ENCODE results near the gene FLT3LG.
A peak's percentile ranks its signal among the peaks of the same experiment; 100 is the strongest.
"Not testable (repeated sequence)": the region's sequence is repeated elsewhere in the genome, so short reads cannot be mapped to it uniquely, and the experiment has no call there.

Gene FLT3LG

DNA sequence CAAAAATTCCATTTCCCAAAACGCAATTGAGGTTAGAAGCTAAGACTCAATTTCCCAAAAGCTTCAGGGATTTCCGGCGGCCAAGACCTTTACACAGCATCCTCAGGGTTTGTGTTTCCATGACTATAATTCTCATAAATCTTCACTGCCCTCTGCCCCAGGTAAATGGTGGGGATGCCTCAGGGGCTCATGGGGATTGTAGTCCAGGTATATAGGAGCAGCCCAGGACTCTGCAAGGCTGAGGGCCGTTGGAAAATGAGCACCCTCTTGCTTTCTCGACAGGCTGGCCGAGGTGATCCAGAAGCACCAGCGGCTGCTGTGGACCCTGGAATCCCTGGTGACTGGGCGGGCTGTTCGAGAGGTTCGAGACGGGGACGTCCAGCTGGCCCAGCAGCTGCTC lies 14.6 kb upstream of the FLT3LG start:
- Histone ChIP-seq H3K36me3 (peaks cover 52% of the 10 kb centered on the region), H3K4me3 (no peak overlapping the region), H3K27ac (peak overlapping the region; percentile 77), H3K9me3 (no peaks in the 10 kb centered on the region), H4K20me1 (no peaks in the 10 kb centered on the region), H3K27me3 (no peaks in the 10 kb centered on the region), H3K4me1 (peaks cover 37% of the 10 kb centered on the region), H3K9ac (no peak overlapping the region), H3K4me2 (peak overlapping the region; percentile 84)
- no peak for TF ChIP-seq Cebpa-rat (IDR thresholded peaks at IDR 0.05)

DNA sequence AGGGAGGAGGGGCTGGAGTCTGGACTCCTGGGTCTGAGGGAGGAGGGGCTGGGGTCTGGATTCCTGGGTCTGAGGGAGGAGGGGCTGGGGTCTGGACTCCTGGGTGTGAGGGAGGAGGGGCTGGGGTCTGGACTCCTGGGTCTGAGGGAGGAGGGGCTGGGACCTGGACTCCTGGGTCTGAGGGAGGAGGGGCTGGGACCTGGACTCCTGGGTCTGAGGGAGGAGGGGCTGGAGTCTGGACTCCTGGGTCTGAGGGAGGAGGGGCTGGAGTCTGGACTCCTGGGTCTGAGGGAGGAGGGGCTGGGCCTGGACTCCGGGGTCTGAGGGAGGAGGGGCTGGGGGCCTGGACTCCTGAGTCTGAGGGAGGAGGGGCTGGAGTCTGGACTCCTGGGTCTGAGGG lies 12.9 kb upstream of the FLT3LG start:
- H3K9me3 ChIP-seq, H3K27ac ChIP-seq, H3K4me2 ChIP-seq, H4K20me1 ChIP-seq, H3K27me3 ChIP-seq, H3K9ac ChIP-seq, H3K4me3 ChIP-seq: not testable (repeated sequence)
- peaks cover 69% of the 10 kb centered on the region for H3K36me3 ChIP-seq
- H3K4me1 ChIP-seq: peaks cover 31% of the 10 kb centered on the region

DNA sequence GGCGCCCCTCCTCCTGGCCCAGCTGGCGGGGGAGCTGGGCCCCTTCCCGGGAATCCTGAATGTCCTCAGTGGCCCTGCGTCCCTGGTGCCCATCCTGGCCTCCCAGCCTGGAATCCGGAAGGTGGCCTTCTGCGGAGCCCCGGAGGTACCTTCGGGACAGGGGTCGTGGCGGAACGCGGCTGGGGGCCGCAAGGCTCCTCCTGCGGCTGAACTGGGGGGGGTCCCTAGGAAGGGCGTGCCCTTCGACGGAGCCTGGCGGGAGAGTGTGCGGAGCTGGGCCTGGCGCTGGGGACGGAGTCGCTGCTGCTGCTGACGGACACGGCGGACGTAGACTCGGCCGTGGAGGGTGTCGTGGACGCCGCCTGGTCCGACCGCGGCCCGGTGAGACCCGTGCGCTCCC lies 12.4 kb upstream of the FLT3LG start:
- no peaks in the 10 kb centered on the region for H4K20me1 ChIP-seq
- H3K4me2 ChIP-seq: no peak overlapping the region
- H3K36me3 ChIP-seq: peaks cover 67% of the 10 kb centered on the region
- TF ChIP-seq Cebpa-rat (IDR thresholded peaks at IDR 0.05): no peak
- no peak overlapping the region for H3K27ac ChIP-seq
- H3K4me3 ChIP-seq: no peak overlapping the region
- H3K9me3 ChIP-seq: no peaks in the 10 kb centered on the region
- peaks cover 31% of the 10 kb centered on the region for H3K4me1 ChIP-seq
- H3K9ac ChIP-seq: no peak overlapping the region
- no peaks in the 10 kb centered on the region for H3K27me3 ChIP-seq

GRCh38 chr19:49462492-49462891 lies 11.5 kb upstream of the FLT3LG start:
- no peak for TF ChIP-seq Cebpa-rat (IDR thresholded peaks at IDR 0.05)
- H3K27me3 ChIP-seq: no peaks in the 10 kb centered on the region
- H3K9me3 ChIP-seq: no peaks in the 10 kb centered on the region
- H3K4me3 ChIP-seq: no peak overlapping the region
- H3K9ac ChIP-seq: no peak overlapping the region
- peaks cover 71% of the 10 kb centered on the region for H3K36me3 ChIP-seq
- H3K4me2 ChIP-seq: no peak overlapping the region
- H3K27ac ChIP-seq: 0 out of 2 replicates have a peak overlapping the region, but pooled peaks have one; percentile 2
- H3K4me1 ChIP-seq: peaks cover 36% of the 10 kb centered on the region
- no peaks in the 10 kb centered on the region for H4K20me1 ChIP-seq

DNA sequence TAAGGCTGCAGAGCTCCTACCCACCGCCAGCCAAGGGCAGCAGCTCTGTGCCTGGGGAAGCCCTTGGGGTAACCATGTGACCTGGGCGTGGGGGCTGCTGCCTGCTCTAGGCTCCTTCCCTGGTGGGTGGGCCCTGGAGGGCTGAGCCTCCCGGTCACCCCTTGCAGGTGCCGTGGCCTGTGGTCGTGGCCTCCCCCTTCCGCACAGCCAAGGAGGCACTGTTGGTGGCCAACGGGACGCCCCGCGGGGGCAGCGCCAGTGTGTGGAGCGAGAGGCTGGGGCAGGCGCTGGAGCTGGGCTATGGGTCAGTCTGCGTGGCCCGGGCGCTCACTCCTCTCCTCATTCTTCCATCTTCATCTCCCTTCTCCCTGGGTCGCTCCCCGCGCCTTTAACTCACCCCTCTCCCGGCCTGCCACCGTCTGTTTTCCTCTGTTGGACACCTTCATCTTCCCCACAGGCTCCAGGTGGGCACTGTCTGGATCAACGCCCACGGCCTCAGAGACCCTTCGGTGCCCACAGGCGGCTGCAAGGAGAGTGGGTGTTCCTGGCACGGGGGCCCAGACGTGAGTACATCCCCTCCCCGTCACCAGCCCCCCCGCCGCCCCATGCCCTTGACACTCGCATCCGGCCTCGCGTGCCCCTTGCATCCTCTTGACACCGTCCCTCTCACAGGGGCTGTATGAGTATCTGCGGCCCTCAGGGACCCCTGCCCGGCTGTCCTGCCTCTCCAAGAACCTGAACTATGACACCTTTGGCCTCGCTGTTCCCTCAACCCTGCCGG lies 9.9 kb upstream of the FLT3LG start:
- Histone ChIP-seq H3K36me3 (peaks cover 67% of the 10 kb centered on the region), H3K9ac (no peak overlapping the region), H3K27ac (0 out of 2 replicates have a peak overlapping the region, but pooled peaks have one; percentile 13), H3K27me3 (no peaks in the 10 kb centered on the region), H4K20me1 (no peaks in the 10 kb centered on the region), H3K4me2 (no peak overlapping the region), H3K4me1 (peaks cover 36% of the 10 kb centered on the region), H3K4me3 (no peak overlapping the region), H3K9me3 (no peaks in the 10 kb centered on the region)
- no peak for TF ChIP-seq Cebpa-rat (IDR thresholded peaks at IDR 0.05)

- 0 out of 2 replicates have a peak overlapping the region, but pooled peaks have one; percentile 26 for H3K27ac ChIP-seq
- H3K4me2 ChIP-seq: no peak overlapping the region
- no peak overlapping the region for H3K4me3 ChIP-seq
- H3K27me3 ChIP-seq: no peaks in the 10 kb centered on the region
- H3K9me3 ChIP-seq: no peaks in the 10 kb centered on the region
- peaks cover 41% of the 10 kb centered on the region for H3K4me1 ChIP-seq
- H3K36me3 ChIP-seq: peaks cover 55% of the 10 kb centered on the region
- no peak for TF ChIP-seq Cebpa-rat (IDR thresholded peaks at IDR 0.05)
- H3K9ac ChIP-seq: no peak overlapping the region
- H4K20me1 ChIP-seq: peaks cover 7% of the 10 kb centered on the region; the same call in 1 of the 2 replicates
These were observed 8.6 kb upstream of the FLT3LG start for GRCh38 chr19:49465371-49465770.

DNA sequence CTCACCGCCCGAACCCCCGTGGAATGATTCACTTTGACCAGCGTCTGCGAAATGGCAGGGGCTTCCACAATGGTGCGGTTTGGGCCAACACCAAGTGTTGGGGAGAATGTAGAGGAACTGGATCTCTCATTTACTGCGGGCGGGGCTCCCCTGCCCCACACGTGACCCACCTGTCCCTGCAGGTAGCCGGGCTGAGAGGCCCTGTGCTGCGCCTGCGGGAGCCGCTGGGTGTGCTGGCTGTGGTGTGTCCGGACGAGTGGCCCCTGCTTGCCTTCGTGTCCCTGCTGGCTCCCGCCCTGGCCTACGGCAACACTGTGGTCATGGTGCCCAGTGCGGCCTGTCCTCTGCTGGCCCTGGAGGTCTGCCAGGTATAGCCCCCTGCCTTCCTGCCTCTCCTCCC lies 5.8 kb upstream of the FLT3LG start:
- Histone ChIP-seq H3K36me3 (peaks cover 34% of the 10 kb centered on the region), H4K20me1 (peaks cover 7% of the 10 kb centered on the region; the same call in 1 of the 2 replicates), H3K9me3 (no peaks in the 10 kb centered on the region), H3K27me3 (no peaks in the 10 kb centered on the region), H3K4me1 (peaks cover 69% of the 10 kb centered on the region), H3K4me2 (peak overlapping the region; percentile 94), H3K9ac (no peak overlapping the region), H3K4me3 (no peak overlapping the region), H3K27ac (peak overlapping the region; percentile 74)
- TF ChIP-seq Cebpa-rat (IDR thresholded peaks at IDR 0.05): no peak

DNA sequence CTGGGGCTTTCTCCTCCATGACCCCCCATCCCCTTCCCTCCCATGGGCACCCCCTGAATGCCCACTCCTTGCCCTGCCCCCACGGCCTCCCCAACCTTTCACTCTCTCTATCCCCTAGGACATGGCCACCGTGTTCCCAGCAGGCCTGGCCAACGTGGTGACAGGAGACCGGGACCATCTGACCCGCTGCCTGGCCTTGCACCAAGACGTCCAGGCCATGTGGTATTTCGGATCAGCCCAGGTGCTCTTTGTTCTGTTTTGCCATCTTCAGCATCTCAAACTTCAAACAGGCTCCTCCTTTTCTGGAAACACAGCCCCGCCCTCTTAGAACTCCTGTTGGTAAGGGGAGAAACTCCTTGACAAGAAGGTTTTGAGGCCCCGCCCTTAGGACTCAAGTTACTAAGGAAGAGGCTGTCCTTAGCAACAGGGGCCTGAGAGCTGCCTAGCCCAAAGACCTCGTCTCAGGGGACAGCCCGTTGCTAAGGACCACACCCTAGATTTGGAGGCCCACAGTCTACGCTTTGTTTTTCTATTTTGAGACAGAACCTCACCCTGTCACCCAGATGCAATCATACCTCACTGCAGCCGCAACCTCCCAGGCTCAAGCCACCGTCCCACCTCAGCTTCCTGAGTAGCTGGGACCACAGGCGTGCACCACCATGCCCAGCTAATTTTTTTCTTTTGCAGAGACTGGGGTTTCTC lies 5.1 kb upstream of the FLT3LG start:
- Histone ChIP-seq H3K9ac (peak overlapping the region; percentile 59; the same call in 1 of the 2 replicates), H3K4me1 (peaks cover 74% of the 10 kb centered on the region), H3K27ac (peak overlapping the region; percentile 89), H4K20me1 (peaks cover 7% of the 10 kb centered on the region; the same call in 1 of the 2 replicates), H3K27me3 (no peaks in the 10 kb centered on the region), H3K4me3 (peak overlapping the region; percentile 37; the same call in 1 of the 2 replicates), H3K4me2 (peak overlapping the region; percentile 94), H3K9me3 (no peaks in the 10 kb centered on the region), H3K36me3 (peaks cover 31% of the 10 kb centered on the region)
- no peak for TF ChIP-seq Cebpa-rat (IDR thresholded peaks at IDR 0.05)

DNA sequence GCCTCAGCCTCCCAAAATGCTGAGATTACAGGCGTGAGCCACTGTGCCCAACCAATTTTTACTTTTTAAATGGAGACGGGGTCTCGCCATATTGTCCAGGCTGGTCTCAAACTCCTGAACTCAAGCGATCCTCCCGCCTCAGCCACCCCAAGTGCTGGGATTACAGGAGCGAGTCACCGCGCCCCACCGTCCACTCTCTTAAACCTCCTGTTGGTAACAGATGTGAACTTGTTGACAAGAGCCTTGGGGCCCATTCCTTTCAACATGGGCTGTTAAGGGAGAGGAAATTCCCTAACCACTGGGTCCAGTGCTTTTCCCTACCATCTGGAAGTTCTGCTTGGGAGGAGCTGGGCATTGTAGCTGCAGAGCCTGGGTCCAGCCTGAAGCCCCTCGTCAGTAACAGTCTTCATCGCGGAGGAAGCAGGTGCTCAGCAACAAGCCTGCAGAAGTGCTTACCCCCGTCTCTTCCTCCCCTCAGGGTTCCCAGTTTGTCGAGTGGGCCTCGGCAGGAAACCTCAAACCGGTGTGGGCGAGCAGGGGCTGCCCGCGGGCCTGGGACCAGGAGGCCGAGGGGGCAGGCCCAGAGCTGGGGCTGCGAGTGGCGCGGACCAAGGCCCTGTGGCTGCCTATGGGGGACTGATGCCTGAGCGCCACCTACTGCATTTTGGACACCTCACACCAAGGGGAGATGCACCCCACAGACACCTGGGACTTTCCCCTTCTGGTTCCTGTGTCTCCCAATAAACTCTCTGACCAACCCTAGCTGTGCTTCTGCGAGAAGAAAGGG lies 4.0 kb upstream of the FLT3LG start:
- Histone ChIP-seq H3K9me3 (no peaks in the 10 kb centered on the region), H3K4me2 (peak overlapping the region; percentile 94), H3K27me3 (no peaks in the 10 kb centered on the region)

More for the DNA sequence above, 4.0 kb upstream of the FLT3LG start:
- H3K27ac ChIP-seq: peak overlapping the region; percentile 89
- H3K4me1 ChIP-seq: peaks cover 77% of the 10 kb centered on the region
- peak overlapping the region; percentile 37; the same call in 1 of the 2 replicates for H3K4me3 ChIP-seq
- peaks cover 20% of the 10 kb centered on the region for H3K36me3 ChIP-seq
- TF ChIP-seq Cebpa-rat (IDR thresholded peaks at IDR 0.05): no peak
- H4K20me1 ChIP-seq: peaks cover 7% of the 10 kb centered on the region; the same call in 1 of the 2 replicates
- H3K9ac ChIP-seq: peak overlapping the region; percentile 59; the same call in 1 of the 2 replicates

All from BLaER1 (cell line).